Ovary (tissue), 3 donors: ENCODE measurements around the gene AGMO.

Experiments
- EP300 ChIP-seq: sonication (generic); formaldehyde crosslinking; IDR thresholded peaks from one replicate; pipeline ENCODE4 v1.6.1; 2017; ENCODE audit warnings: antibody characterized with exemption
- POLR2A ChIP-seq: fragments of 450-650 bp; IDR thresholded peaks from one replicate; pipeline ENCODE4 v1.6.1; 2017; ENCODE audit warnings: antibody characterized with exemption, mild to moderate bottlenecking, moderate library complexity
- TF ChIP-seq, protein P1 (sequence below), 3 donors: fragments of 450-650 bp in 2 of 3; fragments of 200-600 bp in 1 of 3; IDR thresholded peaks; one replicate each; pipeline versions ENCODE4 v1.5.1 to v1.8.0; 2016 to 2022; ENCODE audit warnings: antibody characterized with exemption in 3 of 3, mild to moderate bottlenecking in 1 of 3
- donor health status: DM: no; HTN: no; CAD: no.

DNA sequence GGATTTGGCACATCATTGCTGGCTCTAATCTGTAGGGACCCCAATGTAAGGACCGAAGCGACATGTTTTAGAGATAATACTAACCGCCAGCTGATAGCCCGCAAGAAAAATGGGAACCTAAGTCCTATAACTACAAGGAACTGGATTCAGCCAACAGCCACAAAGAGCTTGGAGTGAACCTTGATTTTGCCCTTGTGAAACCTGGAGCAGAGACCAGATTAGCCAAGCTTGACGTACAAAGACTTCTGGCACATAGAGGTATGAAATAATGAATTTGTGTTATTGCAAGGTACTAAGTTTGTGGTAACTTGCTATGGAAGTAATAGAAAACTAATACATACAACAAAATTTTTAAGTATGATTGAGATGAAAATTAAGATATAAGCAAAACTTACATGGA lies 246.9 kb downstream of the AGMO start:
- TF ChIP-seq, protein P1, sequence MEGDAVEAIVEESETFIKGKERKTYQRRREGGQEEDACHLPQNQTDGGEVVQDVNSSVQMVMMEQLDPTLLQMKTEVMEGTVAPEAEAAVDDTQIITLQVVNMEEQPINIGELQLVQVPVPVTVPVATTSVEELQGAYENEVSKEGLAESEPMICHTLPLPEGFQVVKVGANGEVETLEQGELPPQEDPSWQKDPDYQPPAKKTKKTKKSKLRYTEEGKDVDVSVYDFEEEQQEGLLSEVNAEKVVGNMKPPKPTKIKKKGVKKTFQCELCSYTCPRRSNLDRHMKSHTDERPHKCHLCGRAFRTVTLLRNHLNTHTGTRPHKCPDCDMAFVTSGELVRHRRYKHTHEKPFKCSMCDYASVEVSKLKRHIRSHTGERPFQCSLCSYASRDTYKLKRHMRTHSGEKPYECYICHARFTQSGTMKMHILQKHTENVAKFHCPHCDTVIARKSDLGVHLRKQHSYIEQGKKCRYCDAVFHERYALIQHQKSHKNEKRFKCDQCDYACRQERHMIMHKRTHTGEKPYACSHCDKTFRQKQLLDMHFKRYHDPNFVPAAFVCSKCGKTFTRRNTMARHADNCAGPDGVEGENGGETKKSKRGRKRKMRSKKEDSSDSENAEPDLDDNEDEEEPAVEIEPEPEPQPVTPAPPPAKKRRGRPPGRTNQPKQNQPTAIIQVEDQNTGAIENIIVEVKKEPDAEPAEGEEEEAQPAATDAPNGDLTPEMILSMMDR (IDR thresholded peaks at IDR 0.05), result no peak
- TF ChIP-seq POLR2A, result no peak
- no peak for TF ChIP-seq EP300
